Glutamatergic neuron (in vitro differentiated cells): ENCODE results near the gene FOSL2. TPM values are rescaled to one million over a fixed set of nuclear protein-coding genes. Genes with fewer than 3 reads are reported as not detected.

Experiments
- DNase-seq: peaks from one replicate; pipeline ENCODE4 v3.0.0; 2022
- H3K27ac Mint-ChIP-seq: one replicate; pipeline ENCODE4 v1.8.0; 2020; ENCODE audit warnings: mild to moderate bottlenecking, mixed read lengths, inconsistent platforms; ENCODE audit not compliant: unreplicated experiment
- H3K27me3 Mint-ChIP-seq: one replicate; pipeline ENCODE4 v1.8.0; 2020; ENCODE audit warnings: mild to moderate bottlenecking, moderate library complexity, mixed read lengths, inconsistent platforms; ENCODE audit not compliant: unreplicated experiment
- H3K36me3 Mint-ChIP-seq: one replicate; pipeline ENCODE4 v1.8.0; 2020; ENCODE audit warnings: mild to moderate bottlenecking, mixed read lengths, inconsistent platforms; ENCODE audit not compliant: unreplicated experiment
- H3K4me1 Mint-ChIP-seq: one replicate; pipeline ENCODE4 v1.8.0; 2020; ENCODE audit warnings: mild to moderate bottlenecking, low read depth, mixed read lengths, inconsistent platforms; ENCODE audit not compliant: unreplicated experiment
- H3K4me3 Mint-ChIP-seq: one replicate; pipeline ENCODE4 v1.8.0; 2020; ENCODE audit warnings: mild to moderate bottlenecking, mixed read lengths, inconsistent platforms; ENCODE audit not compliant: unreplicated experiment
- H3K9me3 Mint-ChIP-seq: one replicate; pipeline ENCODE4 v1.8.0; 2020; ENCODE audit warnings: mild to moderate bottlenecking, moderate library complexity, mixed read lengths, inconsistent platforms; ENCODE audit not compliant: unreplicated experiment
- CTCF ChIP-seq: fragments of 200-600 bp; sonication (generic); IDR thresholded peaks from one replicate; pipeline ENCODE4 v1.5.0; 2021; ENCODE audit not compliant: partially characterized antibody, unreplicated experiment
- total RNA-seq: library from RNA; stranded (reverse); fragmentation: NEBNext Ultra II Directional; extraction: Animal tissue kit (Norgen Biotek cat#: 25700); gene quantifications from one replicate; pipeline ENCODE4 v1.2.1, GENCODE V29; 2021; ENCODE audit not compliant: unreplicated experiment

FOSL2 gene
- total RNA-seq, 1 donor from 2014 or later, result 2.6 TPM

- Mint-ChIP-seq H3K27ac (no peak overlapping the region), H3K36me3 (no peaks in the 10 kb centered on the region), H3K4me3 (no peak overlapping the region), H3K27me3 (peaks cover 2% of the 10 kb centered on the region), H3K4me1 (peaks cover 1% of the 10 kb centered on the region), H3K9me3 (no peaks in the 10 kb centered on the region)
- TF ChIP-seq CTCF, result no peak
- no peak for DNase-seq
Measured at GRCh38 chr2:28377984-28378678, 14.5 kb upstream of the FOSL2 start.

GRCh38 chr2:28378679-28379584 lies 13.7 kb upstream of the FOSL2 start:
- H3K27ac Mint-ChIP-seq, result no peak overlapping the region
- H3K36me3 Mint-ChIP-seq, result no peaks in the 10 kb centered on the region
- H3K27me3 Mint-ChIP-seq, result peaks cover 2% of the 10 kb centered on the region
- DNase-seq, result no peak
- TF ChIP-seq CTCF, result no peak
- no peaks in the 10 kb centered on the region for H3K9me3 Mint-ChIP-seq
- peaks cover 4% of the 10 kb centered on the region for H3K4me1 Mint-ChIP-seq
- H3K4me3 Mint-ChIP-seq, result no peak overlapping the region

DNA sequence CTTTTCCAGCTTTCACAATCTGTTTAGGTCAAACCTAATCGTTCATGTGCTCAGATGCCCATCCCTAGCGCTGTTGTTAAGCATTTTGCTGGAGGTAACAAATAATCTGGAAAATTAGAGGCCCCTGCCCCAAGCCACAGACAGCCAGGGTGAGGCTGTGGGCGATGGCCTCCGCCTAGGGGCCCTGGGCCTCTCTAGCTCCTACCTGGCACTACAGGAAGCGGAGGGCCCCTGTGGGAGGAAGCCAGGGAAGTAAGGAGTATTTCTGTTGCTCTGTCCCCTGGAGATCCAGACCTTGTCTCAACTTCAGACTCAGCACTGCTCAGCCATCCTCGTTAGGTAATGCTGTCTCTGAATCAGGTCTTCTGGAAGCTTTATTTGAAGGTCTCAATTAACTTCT lies 12.4 kb upstream of the FOSL2 start:
- peaks cover 2% of the 10 kb centered on the region for H3K9me3 Mint-ChIP-seq
- H3K36me3 Mint-ChIP-seq, result peaks cover 4% of the 10 kb centered on the region
- no peak overlapping the region for H3K27ac Mint-ChIP-seq
- H3K4me3 Mint-ChIP-seq, result no peak overlapping the region
- DNase-seq, result no peak
- peaks cover 2% of the 10 kb centered on the region for H3K27me3 Mint-ChIP-seq
- peaks cover 4% of the 10 kb centered on the region for H3K4me1 Mint-ChIP-seq
- no peak for TF ChIP-seq CTCF

DNA sequence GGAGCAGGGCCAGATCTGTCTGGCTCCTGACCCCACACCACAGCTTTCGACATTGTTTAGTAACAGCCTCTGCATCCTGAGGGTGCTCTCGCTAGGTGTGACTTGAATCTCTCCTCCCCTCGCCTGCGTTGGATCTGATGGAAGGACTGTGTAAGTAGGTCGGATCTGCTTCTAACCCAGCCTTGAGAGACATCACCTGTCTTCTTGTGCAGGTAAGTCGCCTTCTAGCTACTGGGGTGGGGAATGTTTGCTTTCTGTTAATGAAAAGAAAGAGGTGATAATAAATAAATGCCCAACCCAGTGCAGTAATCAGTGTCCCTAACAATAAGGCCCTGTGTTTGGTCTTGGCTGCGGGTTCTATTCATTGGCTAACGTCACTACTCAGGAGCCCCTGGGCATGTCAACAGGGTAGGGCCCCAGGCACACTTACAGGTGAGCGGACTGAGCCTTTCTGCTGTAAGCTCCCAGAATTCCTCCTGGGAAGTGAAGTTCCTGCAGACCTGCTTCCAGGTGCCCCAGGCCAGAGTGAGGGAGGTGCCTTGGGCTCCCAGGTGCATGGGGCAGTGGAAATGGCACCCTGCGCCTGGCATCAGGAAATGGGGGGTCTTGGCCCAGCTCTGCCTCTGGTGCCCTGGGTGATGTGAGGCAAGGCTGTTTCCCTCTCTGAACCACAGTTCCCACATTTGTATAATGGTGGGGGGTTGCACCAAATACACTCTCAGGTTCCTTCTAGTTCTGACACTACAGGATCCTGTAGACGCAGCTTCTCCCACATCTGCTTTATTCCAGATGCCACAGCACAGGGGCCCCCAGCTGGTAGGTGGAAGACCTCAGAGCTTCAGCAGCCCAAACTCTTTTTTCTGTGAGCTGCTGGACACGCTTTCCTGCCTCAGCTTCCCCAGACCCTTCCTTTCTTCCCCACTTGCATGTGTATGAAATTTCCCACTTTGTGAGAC lies 11.2 kb upstream of the FOSL2 start:
- Mint-ChIP-seq H3K36me3 (peaks cover 4% of the 10 kb centered on the region), H3K27ac (no peak overlapping the region), H3K4me1 (peaks cover 4% of the 10 kb centered on the region), H3K9me3 (peaks cover 2% of the 10 kb centered on the region), H3K27me3 (peaks cover 3% of the 10 kb centered on the region), H3K4me3 (no peak overlapping the region)
- TF ChIP-seq CTCF, result no peak
- DNase-seq, result no peak
